Gastrocnemius medialis (tissue), 4 donors: ENCODE results near the gene LRP1-AS.

ENCODE experiments used
- POLR2A ChIP-seq, 2 donors: fragments of 450-650 bp; IDR thresholded peaks; one replicate each; pipeline ENCODE4 v1.6.1; 2017; ENCODE audit warnings: antibody characterized with exemption in 2 of 2, mild to moderate bottlenecking in 2 of 2, moderate library complexity in 2 of 2
- TF ChIP-seq, protein P1 (sequence below), 5 experiments: fragments of 450-650 bp in 3 of 5; fragments of 200-600 bp in 2 of 5; sonication (generic) in 2 of 5; IDR thresholded peaks in 4 of 5; conservative IDR thresholded peaks in 1 of 5; 1 replicate in 4 of 5; 2 replicates in 1 of 5; pipeline ENCODE4 v1.5.1; 2016 to 2019; ENCODE audit warnings: antibody characterized with exemption in 5 of 5, mild to moderate bottlenecking in 3 of 5, moderate library complexity in 3 of 5

DNA sequence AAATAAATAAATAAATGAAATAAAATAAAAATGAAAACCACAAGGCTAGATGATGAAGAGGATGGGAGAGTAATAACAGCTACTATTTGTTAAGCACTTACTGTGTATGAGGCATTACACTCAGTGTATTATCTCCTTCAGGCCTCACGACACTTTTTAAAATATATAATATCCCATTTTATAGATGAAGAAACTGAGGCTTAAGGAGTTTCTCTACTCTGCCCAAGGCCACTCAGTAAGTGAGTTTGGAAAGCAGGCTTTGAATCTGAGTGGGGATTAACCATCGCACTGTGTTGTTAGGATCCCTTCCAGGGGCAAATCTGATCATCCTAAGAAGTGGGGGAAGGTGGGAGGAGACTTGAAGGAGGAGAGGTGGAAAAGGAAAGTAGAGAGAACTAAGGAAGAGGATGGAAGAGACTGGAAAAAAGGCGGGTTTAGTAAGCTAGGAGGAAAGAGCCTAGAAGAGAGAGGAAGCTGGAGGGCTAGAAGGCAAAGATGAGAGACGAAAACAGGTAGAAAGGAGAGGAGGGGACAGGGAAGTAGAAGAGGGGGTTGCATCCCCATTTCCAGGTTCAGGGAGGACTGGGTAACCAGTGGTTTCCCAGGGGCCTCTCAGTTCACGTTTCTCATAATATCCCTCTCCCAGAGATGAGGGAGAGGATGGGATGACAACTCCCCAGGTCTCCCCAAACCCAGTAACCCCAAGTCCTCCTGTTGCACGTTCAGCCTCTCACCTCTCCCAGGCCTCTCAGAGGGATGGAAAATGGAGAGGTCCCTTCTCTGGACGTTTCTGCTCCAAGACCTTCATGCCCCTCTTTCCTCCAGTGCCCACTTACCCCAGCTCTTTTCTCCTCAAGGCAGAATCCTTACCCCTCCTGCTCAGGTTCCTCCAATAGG lies 38.0 kb downstream of the LRP1-AS start:
- TF ChIP-seq, protein P1, sequence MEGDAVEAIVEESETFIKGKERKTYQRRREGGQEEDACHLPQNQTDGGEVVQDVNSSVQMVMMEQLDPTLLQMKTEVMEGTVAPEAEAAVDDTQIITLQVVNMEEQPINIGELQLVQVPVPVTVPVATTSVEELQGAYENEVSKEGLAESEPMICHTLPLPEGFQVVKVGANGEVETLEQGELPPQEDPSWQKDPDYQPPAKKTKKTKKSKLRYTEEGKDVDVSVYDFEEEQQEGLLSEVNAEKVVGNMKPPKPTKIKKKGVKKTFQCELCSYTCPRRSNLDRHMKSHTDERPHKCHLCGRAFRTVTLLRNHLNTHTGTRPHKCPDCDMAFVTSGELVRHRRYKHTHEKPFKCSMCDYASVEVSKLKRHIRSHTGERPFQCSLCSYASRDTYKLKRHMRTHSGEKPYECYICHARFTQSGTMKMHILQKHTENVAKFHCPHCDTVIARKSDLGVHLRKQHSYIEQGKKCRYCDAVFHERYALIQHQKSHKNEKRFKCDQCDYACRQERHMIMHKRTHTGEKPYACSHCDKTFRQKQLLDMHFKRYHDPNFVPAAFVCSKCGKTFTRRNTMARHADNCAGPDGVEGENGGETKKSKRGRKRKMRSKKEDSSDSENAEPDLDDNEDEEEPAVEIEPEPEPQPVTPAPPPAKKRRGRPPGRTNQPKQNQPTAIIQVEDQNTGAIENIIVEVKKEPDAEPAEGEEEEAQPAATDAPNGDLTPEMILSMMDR (IDR thresholded peaks at IDR 0.05 in 4 of 5, conservative IDR thresholded peaks at IDR 0.05 in 1 of 5) = no peak
- TF ChIP-seq POLR2A (IDR thresholded peaks at IDR 0.05) = no peak
